A549 (cell line): Measurements from ENCODE around the gene RIN3. TPM values are rescaled to one million over a fixed set of nuclear protein-coding genes. Genes with fewer than 3 reads are reported as not detected.

ENCODE experiments used
- ATAC-seq, 2 experiments: fragments of 200-7000 bp in 1 of 2; fragments of >200 bp in 1 of 2; cut with Nextera tagmentation in 1 of 2; cut with Tn5 transposase in 1 of 2; 3 replicates each; pipeline versions ENCODE4 v1.8.0 to v1.9.1; 2018 to 2020; ENCODE audit warnings: mild to moderate bottlenecking in 1 of 2, moderate library complexity in 1 of 2
- CTCF ChIA-PET: fragments of 300-600 bp; sonication (Branson Sonifier 250); formaldehyde crosslinking; extraction: SDS; loops from one replicate; lab custom pipeline; 2021; ENCODE audit warnings: antibody characterized with exemption, inconsistent platforms; lab: Yijun Ruan, JAX
- POLR2A ChIA-PET: fragments of 350-600 bp; formaldehyde crosslinking; extraction: SDS; loops from one replicate; lab custom pipeline; 2021; ENCODE audit warnings: antibody characterized with exemption, inconsistent platforms; lab: Yijun Ruan, JAX
- DNase-seq, 2 experiments: peaks; one replicate each; pipeline versions ENCODE4 v3.0.0 to v3.0.0-alpha.2; 2011 to 2016; ENCODE audit warnings: low read depth in 1 of 2, low spot score in 1 of 2
- FAIRE-seq: peaks from 2 replicates; lab custom pipeline; 2011; peaks lifted over from hg19 to GRCh38; lab: Jason Lieb, UNC
- H3K27ac ChIP-seq, 2 experiments: fragments of >200 bp; sonication (Bioruptor Twin); formaldehyde crosslinking; 3 replicates each; pipeline ENCODE4 v1.5.1; 2016 to 2017
- H3K4me1 ChIP-seq: fragments of >200 bp; sonication (Bioruptor Twin); formaldehyde crosslinking; 3 replicates; pipeline ENCODE4 v1.6.1; 2016
- H3K4me2 ChIP-seq: fragments of >200 bp; sonication (Bioruptor Twin); formaldehyde crosslinking; 3 replicates; pipeline ENCODE4 v1.6.1; 2016
- H3K4me3 ChIP-seq: fragments of >200 bp; sonication (Bioruptor Twin); formaldehyde crosslinking; 3 replicates; pipeline ENCODE4 v1.5.1; 2016
- H3K9me3 ChIP-seq: fragments of >200 bp; sonication (Bioruptor Twin); formaldehyde crosslinking; 3 replicates; pipeline ENCODE4 v1.6.1; 2016
- BHLHE40 ChIP-seq: IDR thresholded peaks from 2 replicates; pipeline ENCODE4 v1.6.1; 2012; ENCODE audit warnings: low read depth, low read length, inconsistent platforms
- CEBPB ChIP-seq, 2 experiments: fragments of >200 bp in 1 of 2; sonication (Bioruptor Twin) in 1 of 2; formaldehyde crosslinking in 1 of 2; IDR thresholded peaks; 2 replicates each; pipeline ENCODE4 v1.6.1; 2012 to 2016
- CHD4 ChIP-seq: fragments of 200-600 bp; sonication (generic); IDR thresholded peaks from 2 replicates; pipeline ENCODE4 v1.6.1; 2016; ENCODE audit warnings: antibody characterized with exemption, mild to moderate bottlenecking, borderline replicate concordance
- E2F6 ChIP-seq: IDR thresholded peaks from 2 replicates; pipeline ENCODE4 v1.6.1; 2012; ENCODE audit warnings: low read depth, borderline replicate concordance
- EHF ChIP-seq: fragments of 250-450 bp; sonication (Bioruptor Pico); IDR thresholded peaks from 2 replicates; pipeline ENCODE4 v1.5.0; 2020; ENCODE audit warnings: mild to moderate bottlenecking
- ELK1 ChIP-seq: fragments of 150-350 bp; IDR thresholded peaks from 2 replicates; pipeline ENCODE4 v1.6.1; 2014; ENCODE audit warnings: low read depth, mild to moderate bottlenecking, low read length
- EP300 ChIP-seq, 2 experiments: fragments of >200 bp; sonication (Bioruptor Twin); formaldehyde crosslinking; IDR thresholded peaks; 2 replicates in 1 of 2; 3 replicates in 1 of 2; pipeline ENCODE4 v1.6.1; 2016 to 2017
- ESRRA ChIP-seq: fragments of 150-350 bp; IDR thresholded peaks from 2 replicates; pipeline ENCODE4 v1.6.1; 2014; ENCODE audit warnings: mild to moderate bottlenecking, low read length, borderline replicate concordance
- FOSL2 ChIP-seq, 2 experiments: fragments of 450-650 bp in 1 of 2; fragments of >200 bp in 1 of 2; sonication (Bioruptor Twin) in 1 of 2; formaldehyde crosslinking; IDR thresholded peaks; 2 replicates each; pipeline versions ENCODE4 v1.5.0 to v1.6.1; 2016 to 2020; ENCODE audit warnings: mild to moderate bottlenecking in 1 of 2, moderate library complexity in 1 of 2
- HDAC2 ChIP-seq: fragments of 200-600 bp; sonication (generic); IDR thresholded peaks from 2 replicates; pipeline ENCODE4 v1.6.1; 2016
- HOXA7 ChIP-seq: fragments of 250-450 bp; sonication (Bioruptor Pico); IDR thresholded peaks from 2 replicates; pipeline ENCODE4 v1.5.0; 2020; ENCODE audit warnings: mild to moderate bottlenecking, moderate library complexity
- JUN ChIP-seq, 2 experiments: fragments of >200 bp; sonication (Bioruptor Twin); formaldehyde crosslinking; IDR thresholded peaks; 2 replicates in 1 of 2; 3 replicates in 1 of 2; pipeline ENCODE4 v1.6.1; 2016 to 2017
- JUNB ChIP-seq: fragments of >200 bp; sonication (Bioruptor Twin); formaldehyde crosslinking; IDR thresholded peaks from 2 replicates; pipeline ENCODE4 v1.6.1; 2016
- KDM1A ChIP-seq: fragments of 200-600 bp; sonication (generic); IDR thresholded peaks from 2 replicates; pipeline ENCODE4 v1.6.1; 2016; ENCODE audit warnings: low read depth, mild to moderate bottlenecking
- MYC ChIP-seq: IDR thresholded peaks from 2 replicates; pipeline ENCODE4 v1.6.1; 2012; ENCODE audit warnings: mild to moderate bottlenecking, inconsistent platforms, low read length, improper control_type of control experiment, borderline replicate concordance
- NFE2L2 ChIP-seq: fragments of 150-350 bp; conservative IDR thresholded peaks from 2 replicates; pipeline ENCODE4 v1.6.1; 2014; ENCODE audit warnings: low read length
- NR3C1 ChIP-seq: fragments of >200 bp; sonication (Bioruptor Twin); formaldehyde crosslinking; IDR thresholded peaks from 3 replicates; pipeline ENCODE4 v1.6.1; 2017
- PHF8 ChIP-seq: fragments of 200-600 bp; sonication (generic); IDR thresholded peaks from 2 replicates; pipeline ENCODE4 v1.6.1; 2016; ENCODE audit warnings: low read depth, mild to moderate bottlenecking, antibody characterized with exemption, moderate library complexity, borderline replicate concordance
- RARB ChIP-seq: fragments of 250-450 bp; sonication (Bioruptor Pico); IDR thresholded peaks from 2 replicates; pipeline ENCODE4 v1.8.0; 2021; ENCODE audit warnings: mild to moderate bottlenecking, moderate library complexity
- REST ChIP-seq: fragments of 200-600 bp; sonication (generic); IDR thresholded peaks from 2 replicates; pipeline ENCODE4 v1.6.1; 2016; ENCODE audit warnings: antibody characterized with exemption, mild to moderate bottlenecking, moderate library complexity
- RFX5 ChIP-seq: fragments of 450-650 bp; IDR thresholded peaks from 2 replicates; pipeline ENCODE4 v1.7.1; 2014; ENCODE audit warnings: antibody characterized with exemption, mild to moderate bottlenecking, moderate library complexity
- RNF2 ChIP-seq: fragments of 200-600 bp; sonication (generic); IDR thresholded peaks from 2 replicates; pipeline ENCODE4 v1.6.1; 2016; ENCODE audit warnings: low read depth, mild to moderate bottlenecking, antibody characterized with exemption, moderate library complexity, borderline replicate concordance
- TFCP2L1 ChIP-seq: fragments of 250-450 bp; sonication (Bioruptor Pico); IDR thresholded peaks from 2 replicates; pipeline ENCODE4 v1.5.0; 2021; ENCODE audit warnings: mild to moderate bottlenecking
- USF2 ChIP-seq: fragments of 450-650 bp; IDR thresholded peaks from 2 replicates; pipeline ENCODE4 v1.6.1; 2014; ENCODE audit warnings: antibody characterized with exemption
- ZFP36 ChIP-seq: fragments of 450-650 bp; IDR thresholded peaks from 2 replicates; pipeline ENCODE4 v1.6.1; 2014; ENCODE audit warnings: borderline replicate concordance; ENCODE audit not compliant: partially characterized antibody
- ZNF302 ChIP-seq: fragments of 250-450 bp; sonication (Bioruptor Pico); IDR thresholded peaks from 2 replicates; pipeline ENCODE4 v1.9.0; 2021; ENCODE audit warnings: inconsistent platforms, mild to moderate bottlenecking, moderate library complexity
- WGBS: methylation state at CpG from one replicate; pipeline ENCODE4 v1.1.6; 2017; ENCODE audit errors: missing lambda C conversion rate; 5-methylcytosine and 5-hydroxymethylcytosine counted together
- polyA plus RNA-seq, 4 experiments: library from polyadenylated mRNA; depleted of rRNA in 3 of 4; stranded (reverse); fragments of >200 nt; fragmentation: RNase III in 1 of 4; extraction: RNeasy Plus Mini Kit Qiagen cat#74134 plus additional on column Dnase treatment in 1 of 4; gene quantifications; 2 replicates in 3 of 4; 3 replicates in 1 of 4; pipeline ENCODE4 v1.2.3, GENCODE V29; 2011 to 2017

Gene RIN3
- polyA plus RNA-seq, 2 of the 4 experiments (the other 2 are of a cell fraction): 5.6 to 14.5 TPM

- ChIA-PET CTCF (interaction anchor here (1.1 to 1.5 kb wide), 2 partner anchors 33 to 54 kb away, joined by 3 to 4 read pairs; no protein-coding TSS in a partner anchor), POLR2A (no interaction called here)
- ATAC-seq: no peak; a peak in 1 of 6 replicates
- Histone ChIP-seq H3K27ac (no peak overlapping the region), H3K4me2 (no peak overlapping the region), H3K9me3 (no peaks in the 10 kb centered on the region), H3K4me1 (no peaks in the 10 kb centered on the region), H3K4me3 (no peak overlapping the region)
- no peak for DNase-seq
- no peak for FAIRE-seq
- WGBS: 93% methylated on average over 13 of the region's 13 CpGs
- TF ChIP-seq ZFP36 (no peak), MYC (no peak), RARB (CRISPR knock-in tag) (no peak), CHD4 (no peak), USF2 (no peak), RFX5 (no peak), E2F6 (no peak), HOXA7 (CRISPR knock-in tag) (no peak), HDAC2 (no peak), BHLHE40 (no peak), FOSL2 (IDR thresholded peaks at IDR 0.05) (no peak), FOSL2 (CRISPR knock-in tag; IDR thresholded peaks at IDR 0.05) (no peak)
Measured at GRCh38 chr14:92655419-92656201, 142.0 kb downstream of the RIN3 start.

GRCh38 chr14:92656306-92657081 is 142.9 kb downstream of the RIN3 start:
- Histone ChIP-seq H3K4me2 (no peak overlapping the region), H3K4me3 (no peak overlapping the region), H3K9me3 (no peaks in the 10 kb centered on the region), H3K4me1 (no peaks in the 10 kb centered on the region), H3K27ac (no peak overlapping the region)
- 92% methylated on average over 8 of the region's 8 CpGs for WGBS
- POLR2A ChIA-PET: no interaction called here
- no peak for FAIRE-seq
- TF ChIP-seq ZFP36 (no peak), REST (no peak), RARB (CRISPR knock-in tag) (no peak), ESRRA (no peak), JUNB (no peak), RNF2 (no peak), NFE2L2 (no peak), ELK1 (no peak), EHF (no peak), PHF8 (no peak), ZNF302 (no peak), EP300 (IDR thresholded peaks at IDR 0.05) (no peak), CEBPB (IDR thresholded peaks at IDR 0.05) (no peak), MYC (no peak), TFCP2L1 (CRISPR knock-in tag) (no peak), KDM1A (no peak), NR3C1 (no peak), JUN (IDR thresholded peaks at IDR 0.05) (no peak)
- ATAC-seq: peak; percentile 51 to 69; a peak in 4 of 6 replicates
- DNase-seq: no peak
- CTCF ChIA-PET: interaction anchor here (0.9 to 1.5 kb wide), 3 partner anchors 11 to 55 kb away, joined by 3 to 5 read pairs (median 4); no protein-coding TSS in a partner anchor
